H1 (cell line): ENCODE measurements around the gene OR1E2. TPM values are rescaled to one million over a fixed set of nuclear protein-coding genes. Genes with fewer than 3 reads are reported as not detected.

Source experiments
- CTCF ChIA-PET: fragments of 300-600 bp; sonication (Branson Sonifier 250); formaldehyde crosslinking; loops from one replicate; lab custom pipeline; 2021; ENCODE audit not compliant: partially characterized antibody; lab: Charles Lee
- POLR2A ChIA-PET: fragments of 300-600 bp; sonication (Branson Sonifier 250); formaldehyde crosslinking; loops from one replicate; lab custom pipeline; 2021; ENCODE audit warnings: inconsistent platforms; ENCODE audit not compliant: partially characterized antibody; lab: Charles Lee
- DNase-seq, 2 experiments: peaks; one replicate each; pipeline versions ENCODE4 v3.0.0 to v3.0.0-alpha.2; 2010 to 2022; ENCODE audit warnings: low spot score in 2 of 2, low read depth in 1 of 2, mixed read lengths in 1 of 2
- FAIRE-seq: peaks from 2 replicates; lab custom pipeline; 2011; peaks lifted over from hg19 to GRCh38; lab: Jason Lieb, UNC
- H2AFZ ChIP-seq: 2 replicates; pipeline ENCODE4 v1.8.1; 2012; ENCODE audit warnings: low read length, inconsistent platforms
- H2AK5ac ChIP-seq: 2 replicates; pipeline ENCODE4 v1.6.1; 2013; ENCODE audit warnings: low read depth, low read length
- H2BK120ac ChIP-seq: replicated peaks from 2 replicates; pipeline ENCODE3; 2013; ENCODE audit warnings: low read depth, low read length, inconsistent platforms
- H2BK12ac ChIP-seq: 2 replicates; pipeline ENCODE4 v1.6.1; 2013; ENCODE audit warnings: low read depth, low read length
- H2BK15ac ChIP-seq: 2 replicates; pipeline ENCODE4 v1.6.1; 2013; ENCODE audit warnings: low read length
- H2BK20ac ChIP-seq: 2 replicates; pipeline ENCODE4 v1.6.1; 2013; ENCODE audit warnings: low read length
- H2BK5ac ChIP-seq: 2 replicates; pipeline ENCODE4 v1.6.1; 2013; ENCODE audit warnings: low read depth, low read length
- H3K14ac ChIP-seq: 2 replicates; pipeline ENCODE4 v1.6.1; 2013; ENCODE audit warnings: inconsistent platforms; ENCODE audit not compliant: insufficient read length
- H3K18ac ChIP-seq: 2 replicates; pipeline ENCODE4 v1.6.1; 2013; ENCODE audit warnings: low read length; ENCODE audit errors: extremely low read depth
- H3K23ac ChIP-seq: 2 replicates; pipeline ENCODE4 v1.6.1; 2013; ENCODE audit warnings: inconsistent platforms; ENCODE audit not compliant: insufficient read length
- H3K23me2 ChIP-seq: 2 replicates; pipeline ENCODE4 v1.6.1; 2013; ENCODE audit warnings: low read depth, low read length
- H3K27ac ChIP-seq: 2 replicates; pipeline ENCODE4 v1.6.1; 2011; ENCODE audit warnings: low read depth, low read length, inconsistent platforms
- H3K27me3 ChIP-seq, 4 experiments: replicated peaks in 1 of 4; 1 replicate in 1 of 4; 2 replicates in 3 of 4; pipeline versions ENCODE4 v1.6.1 to v1.8.1; 2011 to 2013; ENCODE audit warnings: low read length in 3 of 4, mild to moderate bottlenecking in 3 of 4, inconsistent platforms in 2 of 4, mixed read lengths in 2 of 4, moderate library complexity in 1 of 4; ENCODE audit not compliant: control insufficient read depth in 3 of 4, insufficient read depth in 3 of 4; ENCODE audit errors: extremely low read depth in 1 of 4
- H3K36me3 ChIP-seq, 4 experiments: 2 replicates each; pipeline versions ENCODE4 v1.6.1 to v1.8.1; 2011 to 2013; ENCODE audit warnings: mild to moderate bottlenecking in 4 of 4, low read length in 3 of 4, moderate library complexity in 2 of 4, control low read depth in 1 of 4, inconsistent platforms in 1 of 4; ENCODE audit not compliant: insufficient read depth in 4 of 4, control insufficient read depth in 2 of 4
- H3K4ac ChIP-seq: replicated peaks from 2 replicates; pipeline ENCODE3; 2013; ENCODE audit warnings: low read length, low read depth, mixed read lengths, inconsistent platforms; ENCODE audit not compliant: insufficient read length
- H3K4me1 ChIP-seq, 4 experiments: replicated peaks in 1 of 4; 1 replicate in 1 of 4; 2 replicates in 3 of 4; pipeline versions ENCODE4 v1.6.1 to v1.8.1; 2011 to 2013; ENCODE audit warnings: low read length in 3 of 4, inconsistent platforms in 2 of 4, mixed read lengths in 1 of 4; ENCODE audit not compliant: insufficient read depth in 4 of 4, control insufficient read depth in 3 of 4
- H3K4me2 ChIP-seq, 2 experiments: 2 replicates each; pipeline versions ENCODE4 v1.6.1 to v1.8.1; 2011 to 2013; ENCODE audit warnings: low read depth in 2 of 2, low read length in 2 of 2, control low read depth in 1 of 2, inconsistent platforms in 1 of 2, mild to moderate bottlenecking in 1 of 2; ENCODE audit not compliant: insufficient read depth in 1 of 2
- H3K4me3 ChIP-seq, 4 experiments: fragments of 200-600, 300-600 bp in 1 of 4; sonication (generic), shearing (Covaris generic), sonication (Bioruptor Twin) in 1 of 4; 2 replicates each; pipeline versions ENCODE4 v1.5.1 to v1.8.1; 2011 to 2016; ENCODE audit warnings: low read length in 4 of 4, low read depth in 3 of 4, control low read depth in 2 of 4, inconsistent platforms in 2 of 4, mild to moderate bottlenecking in 2 of 4, mixed read lengths in 1 of 4, moderate library complexity in 1 of 4; ENCODE audit not compliant: insufficient read depth in 2 of 4; ENCODE audit errors: extremely low read depth in 1 of 4
- H3K56ac ChIP-seq: replicated peaks from 2 replicates; pipeline ENCODE3; 2013; ENCODE audit warnings: low read depth, mild to moderate bottlenecking, mixed read lengths, low read length, inconsistent platforms; ENCODE audit not compliant: insufficient read length
- H3K79me1 ChIP-seq: 2 replicates; pipeline ENCODE4 v1.6.1; 2013; ENCODE audit warnings: low read depth, low read length, control low read depth
- H3K79me2 ChIP-seq, 2 experiments: 2 replicates each; pipeline versions ENCODE4 v1.6.1 to v1.8.1; 2012 to 2013; ENCODE audit warnings: low read length in 2 of 2, mild to moderate bottlenecking in 2 of 2, inconsistent platforms in 1 of 2; ENCODE audit not compliant: insufficient read depth in 2 of 2, control insufficient read depth in 1 of 2
- H3K9ac ChIP-seq, 4 experiments: replicated peaks in 1 of 4; 1 replicate in 1 of 4; 2 replicates in 3 of 4; pipeline versions ENCODE4 v1.6.1 to v1.8.1; 2011 to 2013; ENCODE audit warnings: low read depth in 3 of 4, low read length in 3 of 4, control low read depth in 2 of 4, mild to moderate bottlenecking in 2 of 4, moderate library complexity in 2 of 4, inconsistent platforms in 1 of 4; ENCODE audit errors: extremely low read depth in 1 of 4
- H3K9me3 ChIP-seq, 2 experiments: 2 replicates each; pipeline versions ENCODE4 v1.6.1 to v1.8.1; 2012 to 2013; ENCODE audit warnings: mild to moderate bottlenecking in 2 of 2, moderate library complexity in 2 of 2, control low read depth in 1 of 2, inconsistent platforms in 1 of 2, low read depth in 1 of 2, low read length in 1 of 2, mixed read lengths in 1 of 2; ENCODE audit not compliant: insufficient read depth in 2 of 2
- H4K20me1 ChIP-seq, 2 experiments: replicated peaks in 1 of 2; 2 replicates each; pipeline versions ENCODE3 to v1.8.1; 2011 to 2013; ENCODE audit warnings: inconsistent platforms in 2 of 2, low read length in 2 of 2, mild to moderate bottlenecking in 1 of 2; ENCODE audit not compliant: insufficient read depth in 2 of 2, control insufficient read depth in 1 of 2
- H4K5ac ChIP-seq: 2 replicates; pipeline ENCODE4 v1.6.1; 2013; ENCODE audit warnings: low read length, low read depth, mixed read lengths, inconsistent platforms; ENCODE audit not compliant: insufficient read length
- H4K8ac ChIP-seq: 2 replicates; pipeline ENCODE4 v1.8.0; 2013; ENCODE audit warnings: mild to moderate bottlenecking, moderate library complexity, low read length, inconsistent platforms; ENCODE audit not compliant: insufficient read depth; ENCODE audit errors: extremely low read depth
- H4K91ac ChIP-seq: replicated peaks from 2 replicates; pipeline ENCODE3; 2013; ENCODE audit warnings: low read length, mixed read lengths, inconsistent platforms; ENCODE audit not compliant: insufficient read length
- CHD2 ChIP-seq: IDR thresholded peaks from 2 replicates; pipeline ENCODE4 v1.6.1; 2012; ENCODE audit warnings: low read length, improper control_type of control experiment
- EZH2 ChIP-seq: fragments of 200-600 bp; sonication (generic); IDR thresholded peaks from 2 replicates; pipeline ENCODE4 v1.7.1; 2012; ENCODE audit warnings: low read depth, mild to moderate bottlenecking, moderate library complexity, low read length, inconsistent platforms; ENCODE audit not compliant: severe bottlenecking
- FOSL1 ChIP-seq: IDR thresholded peaks from 2 replicates; pipeline ENCODE4 v1.6.1; 2011; ENCODE audit warnings: mild to moderate bottlenecking, low read depth, low read length, moderate library complexity; ENCODE audit not compliant: insufficient read depth
- KDM5A ChIP-seq: fragments of 200-600 bp; IDR thresholded peaks from 2 replicates; pipeline ENCODE4 v1.7.1; 2012; ENCODE audit warnings: mild to moderate bottlenecking, low read length, inconsistent platforms, mixed read lengths
- SP1 ChIP-seq: IDR thresholded peaks from 2 replicates; pipeline ENCODE4 v1.6.1; 2011; ENCODE audit warnings: low read depth, low read length
- SP2 ChIP-seq: IDR thresholded peaks from 2 replicates; pipeline ENCODE4 v1.6.1; 2012; ENCODE audit warnings: mild to moderate bottlenecking, low read length, inconsistent platforms
- WGBS, 2 experiments: shearing (Covaris generic) in 1 of 2; methylation state at CpG; one replicate each; pipeline versions ENCODE4 v1.1.6 to v1.1.7; 2013 to 2015; ENCODE audit warnings: low lambda C conversion rate in 2 of 2, mixed read lengths in 2 of 2, inconsistent platforms in 1 of 2, low coverage in 1 of 2, missing lambda C conversion rate in 1 of 2; ENCODE audit not compliant: insufficient replicate concordance in 2 of 2, insufficient coverage in 1 of 2, insufficient read length in 1 of 2; ENCODE audit errors: extremely low coverage in 1 of 2, missing lambda C conversion rate in 1 of 2; 5-methylcytosine and 5-hydroxymethylcytosine counted together
- polyA plus RNA-seq, 7 experiments: library from polyadenylated mRNA; depleted of rRNA in 3 of 7; stranded (reverse) in 5 of 7; unstranded in 2 of 7; fragments of >200 nt in 5 of 7; fragments of 200-250 nt in 2 of 7; gene quantifications; 1 replicate in 5 of 7; 2 replicates in 1 of 7; 4 replicates in 1 of 7; pipeline versions ENCODE4 v1.2.1 to v1.2.3, GENCODE V29; 2011 to 2013; ENCODE audit warnings: missing spikeins in 2 of 7, mixed read lengths in 2 of 7
- total RNA-seq: library from RNA; stranded (reverse); fragmentation: NEBNext Ultra II Directional; extraction: Animal tissue kit (Norgen Biotek cat#: 25700); gene quantifications from 2 replicates; pipeline ENCODE4 v1.2.1, GENCODE V29; 2021
- TF ChIP-seq, protein P1 (sequence below): IDR thresholded peaks from 2 replicates; pipeline ENCODE4 v1.6.1; 2011; ENCODE audit warnings: low read depth, mild to moderate bottlenecking, low read length; ENCODE audit not compliant: insufficient read depth

Gene OR1E2
- total and polyA plus RNA-seq, 2 of the 8 experiments (the other 6 are each of a cell fraction or from before 2014, with no cell fraction given), result not detected

- DNase-seq (no peak), FAIRE-seq (no peak)
- Histone ChIP-seq H2BK5ac (no peak overlapping the region), H3K27ac (no peak overlapping the region), H2BK15ac (no peak overlapping the region), H3K23me2 (no peaks in the 10 kb centered on the region), H4K20me1 (no peaks in the 10 kb centered on the region), H3K79me2 (no peaks in the 10 kb centered on the region), H3K4ac (peak overlapping the region; percentile 85), H4K5ac (no peak overlapping the region), H2BK120ac (no peak overlapping the region), H3K4me3 (no peak overlapping the region), H2BK12ac (no peak overlapping the region; the same call in 1 of the 2 replicates), H3K4me2 (no peak overlapping the region), H2AFZ (no peak overlapping the region), H3K18ac (no peak overlapping the region), H3K9ac (no peak overlapping the region), H3K56ac (no peak overlapping the region), H3K9me3 (no peaks in the 10 kb centered on the region), H4K8ac (no peak overlapping the region), H3K36me3 (no peaks in the 10 kb centered on the region), H3K27me3 (no peaks in the 10 kb centered on the region), H4K91ac (no peak overlapping the region), H3K4me1 (no peaks in the 10 kb centered on the region), H2AK5ac (no peak overlapping the region), H3K23ac (no peak overlapping the region), H3K14ac (no peak overlapping the region), H2BK20ac (no peak overlapping the region), H3K79me1 (no peaks in the 10 kb centered on the region)
- WGBS, 2 experiments, result 78% methylated on average over 5 of the region's 5 CpGs; no CpG with 5 or more reads in 1 of the 2 experiments
- TF ChIP-seq SP2 (no peak), KDM5A (no peak), FOSL1 (no peak), EZH2 (no peak), SP1 (no peak), CHD2 (no peak)
- TF ChIP-seq, protein P1, sequence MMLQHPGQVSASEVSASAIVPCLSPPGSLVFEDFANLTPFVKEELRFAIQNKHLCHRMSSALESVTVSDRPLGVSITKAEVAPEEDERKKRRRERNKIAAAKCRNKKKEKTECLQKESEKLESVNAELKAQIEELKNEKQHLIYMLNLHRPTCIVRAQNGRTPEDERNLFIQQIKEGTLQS, result no peak
- POLR2A ChIA-PET, result no interaction called here
- CTCF ChIA-PET, result no interaction called here
Observed at GRCh38 chr17:3469529-3469928, 35.9 kb upstream of the OR1E2 start.
